PC-9 (cell line): ENCODE measurements around the gene UBXN10.

ENCODE experiments used
- CTCF ChIP-seq: fragments of 200-600 bp; sonication (generic); conservative IDR thresholded peaks from 2 replicates; pipeline ENCODE4 v1.6.1; 2017; ENCODE audit warnings: mixed run types, antibody characterized with exemption, mild to moderate bottlenecking, moderate library complexity
- EZH2 ChIP-seq: fragments of 200-600 bp; sonication (generic); IDR thresholded peaks from 2 replicates; pipeline ENCODE4 v1.8.0; 2017; ENCODE audit warnings: antibody characterized with exemption, low read depth

- TF ChIP-seq CTCF (no peak), EZH2 (no peak)
Observed at GRCh38 chr1:20200966-20201365, 15.1 kb downstream of the UBXN10 start.
